Left ventricle myocardium superior (tissue), 1 donor: Measurements from ENCODE around the gene UBLCP1. TPM values are rescaled to one million over a fixed set of nuclear protein-coding genes. Genes with fewer than 3 reads are reported as not detected.

Experiments
- ATAC-seq: fragments of 200-7000 bp; cut with Tn5 transposase; one replicate; pipeline ENCODE4 v1.9.1; 2020; ENCODE audit warnings: mild to moderate bottlenecking, moderate library complexity
- DNase-seq: peaks from one replicate; pipeline ENCODE4 v3.0.0-alpha.2; 2020
- intact Hi-C: fragments of 100-400 bp; cut with micrococcal nuclease; formaldehyde crosslinking; loops from one replicate; pipeline ENCODE4 v1.11.0; 2022
- total RNA-seq: library from RNA; stranded (reverse); fragmentation: NEBNext Ultra II Directional; extraction: Animal tissue kit (Norgen Biotek cat#: 25700); gene quantifications from one replicate; pipeline ENCODE4 v1.2.1, GENCODE V29; 2021
- donor health status: DM: no; HTN: yes; CAD: no; lungs with severe emphysema.

The UBLCP1 gene
- total RNA-seq, 1 donor from 2014 or later = 13.8 TPM

DNA sequence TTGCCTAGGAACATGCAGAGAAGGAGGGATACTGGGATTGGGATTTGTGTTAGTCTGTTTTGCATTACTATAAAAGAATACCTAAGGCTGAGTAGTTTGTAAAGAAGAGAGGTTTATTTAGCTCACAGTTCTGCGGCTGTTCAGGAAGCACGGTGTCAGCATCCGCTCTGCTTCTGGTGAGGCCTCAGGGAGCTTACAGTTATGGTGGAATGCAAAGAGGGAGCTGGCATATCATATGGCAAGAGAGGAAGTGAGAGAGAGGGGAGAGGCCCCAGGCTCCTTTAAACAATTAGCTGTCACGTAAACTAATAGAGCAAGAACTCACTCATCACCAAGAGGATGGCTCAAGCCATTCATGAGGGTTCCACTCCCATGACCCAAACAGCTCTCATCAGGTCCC is 40.2 kb downstream of the UBLCP1 start:
- intact Hi-C loops = no loop called here
- DNase-seq = no peak
- ATAC-seq = no peak

- ATAC-seq (no peak), DNase-seq (no peak)
- intact Hi-C loops = no loop called here
Observed at GRCh38 chr5:159304961-159305595, 42.0 kb downstream of the UBLCP1 start.

GRCh38 chr5:159309689-159310433 is 46.8 kb downstream of the UBLCP1 start:
- intact Hi-C loops = no loop called here
- ATAC-seq (peak; percentile 38), DNase-seq (peak; percentile 37)

- ATAC-seq (no peak), DNase-seq (no peak)
- intact Hi-C loops = no loop called here
Observed at GRCh38 chr5:159310511-159310910, 47.4 kb downstream of the UBLCP1 start.

DNA sequence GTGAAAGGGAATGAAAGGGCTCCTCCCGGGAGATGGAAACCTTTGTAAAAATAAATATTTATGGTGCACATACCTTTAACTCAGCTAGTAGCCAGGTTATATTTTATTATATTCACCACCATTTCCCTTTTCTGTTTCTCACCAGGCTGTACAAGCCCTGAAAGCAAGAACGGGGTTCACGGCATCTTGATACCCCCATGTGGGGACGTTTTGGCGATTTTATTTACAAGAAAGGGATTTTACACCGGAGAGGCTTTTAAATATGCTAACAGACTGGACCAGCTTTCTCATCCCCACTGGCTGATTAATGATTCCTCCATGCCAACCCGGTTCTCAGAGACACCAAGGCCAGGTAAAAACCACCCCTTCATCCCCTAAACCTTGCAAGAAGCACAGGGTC is 48.0 kb downstream of the UBLCP1 start:
- DNase-seq (no peak), ATAC-seq (no peak)
- intact Hi-C loops = no loop called here

GRCh38 chr5:159313197-159313596 is 50.1 kb downstream of the UBLCP1 start:
- intact Hi-C loops = no loop called here
- DNase-seq (no peak), ATAC-seq (no peak)

GRCh38 chr5:159316519-159317383 is 53.7 kb downstream of the UBLCP1 start:
- no peak for ATAC-seq
- intact Hi-C loops = no loop called here
- DNase-seq = no peak

- ATAC-seq (no peak), DNase-seq (no peak)
- intact Hi-C loops = no loop called here
Observed at GRCh38 chr5:159317849-159318248, 54.8 kb downstream of the UBLCP1 start.

- no peak for DNase-seq
- intact Hi-C loops = no loop called here
- ATAC-seq = no peak
Observed at GRCh38 chr5:159318448-159318847, 55.4 kb downstream of the UBLCP1 start.

GRCh38 chr5:159319363-159319762 is 56.3 kb downstream of the UBLCP1 start:
- ATAC-seq (no peak), DNase-seq (no peak)
- intact Hi-C loops = no loop called here

DNA sequence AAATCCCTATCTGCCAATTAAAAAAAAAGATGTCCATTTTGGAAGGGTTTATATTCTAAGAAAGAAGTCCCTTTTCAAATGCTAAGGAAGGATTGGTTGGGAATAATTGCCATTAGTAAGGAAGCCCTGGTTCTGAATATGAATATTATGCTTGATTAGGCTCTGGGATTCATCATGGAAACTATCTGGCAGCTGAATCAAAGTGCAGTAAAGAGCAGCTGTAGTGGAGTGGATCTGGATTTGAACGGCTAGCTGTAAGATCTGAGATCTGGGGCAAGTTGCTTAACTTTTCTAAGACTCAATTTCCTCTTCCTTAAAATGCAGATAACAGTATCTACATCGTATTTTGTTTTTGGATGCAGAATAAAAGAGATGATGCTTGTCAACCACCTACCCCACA is 56.7 kb downstream of the UBLCP1 start:
- no peak for DNase-seq
- intact Hi-C loops = no loop called here
- no peak for ATAC-seq

DNA sequence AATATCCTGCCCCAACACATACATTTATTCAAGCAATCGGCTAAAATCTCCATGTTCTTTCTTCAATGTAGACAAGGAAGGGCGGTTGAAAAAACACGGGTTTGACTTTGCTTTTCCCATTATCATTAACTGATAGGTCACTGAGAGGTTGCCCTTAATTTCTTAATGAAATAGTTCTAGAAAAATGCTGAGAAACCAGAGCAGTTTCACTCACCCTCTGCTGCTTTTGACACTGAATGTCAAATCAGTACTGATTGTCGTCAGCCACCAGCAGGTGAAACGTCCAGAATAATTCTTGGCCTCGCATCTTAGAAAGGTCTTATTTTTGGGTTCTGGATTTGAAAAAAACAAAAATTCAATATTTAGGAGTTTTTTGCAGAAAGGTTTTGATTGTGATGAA is 59.1 kb downstream of the UBLCP1 start:
- DNase-seq (no peak), ATAC-seq (no peak)
- intact Hi-C loops = no loop called here

DNA sequence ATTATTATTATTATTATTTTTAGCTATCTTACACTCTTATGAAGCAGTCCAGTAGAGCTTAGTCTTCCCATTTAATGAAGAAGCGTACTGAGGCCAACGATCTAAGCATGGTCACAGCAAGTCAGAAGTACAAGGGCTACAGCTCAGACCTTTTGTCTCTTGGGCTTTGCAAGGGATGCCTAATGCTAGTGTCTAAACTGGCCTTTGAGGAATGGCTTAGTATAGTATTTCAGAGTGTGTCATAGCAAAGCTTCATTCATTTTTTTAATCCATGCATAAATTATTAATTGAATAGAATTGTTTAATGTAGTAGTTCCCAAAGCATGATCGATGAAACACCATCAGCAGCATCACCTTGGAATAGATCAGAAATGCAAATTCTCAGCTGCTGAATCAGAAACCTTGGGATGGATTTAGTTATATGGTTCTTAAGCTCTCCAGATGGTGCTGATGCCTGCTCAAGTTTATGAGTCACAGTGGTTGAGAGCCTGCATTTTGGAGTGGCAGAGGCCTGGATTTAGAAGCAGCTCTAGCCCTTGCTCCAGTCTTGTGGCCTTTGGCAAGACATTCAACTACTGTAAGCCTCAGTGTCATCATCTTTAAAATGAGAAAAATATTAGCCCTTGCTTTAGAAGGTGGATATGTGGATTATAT is 61.1 kb downstream of the UBLCP1 start:
- intact Hi-C loops = no loop called here
- DNase-seq (no peak), ATAC-seq (no peak)

- no peak for ATAC-seq
- intact Hi-C loops = no loop called here
- DNase-seq = no peak
Observed at GRCh38 chr5:159324986-159325385, 61.9 kb downstream of the UBLCP1 start.

- intact Hi-C loops = no loop called here
- ATAC-seq (no peak), DNase-seq (no peak)
Observed at GRCh38 chr5:159330131-159330800, 67.2 kb downstream of the UBLCP1 start, which contains the start of gene IL12B. TSS of gene IL12B (minus strand) at chr5:159330487. CDS start at chr5:159326782, 3,705 bp downstream.

DNA sequence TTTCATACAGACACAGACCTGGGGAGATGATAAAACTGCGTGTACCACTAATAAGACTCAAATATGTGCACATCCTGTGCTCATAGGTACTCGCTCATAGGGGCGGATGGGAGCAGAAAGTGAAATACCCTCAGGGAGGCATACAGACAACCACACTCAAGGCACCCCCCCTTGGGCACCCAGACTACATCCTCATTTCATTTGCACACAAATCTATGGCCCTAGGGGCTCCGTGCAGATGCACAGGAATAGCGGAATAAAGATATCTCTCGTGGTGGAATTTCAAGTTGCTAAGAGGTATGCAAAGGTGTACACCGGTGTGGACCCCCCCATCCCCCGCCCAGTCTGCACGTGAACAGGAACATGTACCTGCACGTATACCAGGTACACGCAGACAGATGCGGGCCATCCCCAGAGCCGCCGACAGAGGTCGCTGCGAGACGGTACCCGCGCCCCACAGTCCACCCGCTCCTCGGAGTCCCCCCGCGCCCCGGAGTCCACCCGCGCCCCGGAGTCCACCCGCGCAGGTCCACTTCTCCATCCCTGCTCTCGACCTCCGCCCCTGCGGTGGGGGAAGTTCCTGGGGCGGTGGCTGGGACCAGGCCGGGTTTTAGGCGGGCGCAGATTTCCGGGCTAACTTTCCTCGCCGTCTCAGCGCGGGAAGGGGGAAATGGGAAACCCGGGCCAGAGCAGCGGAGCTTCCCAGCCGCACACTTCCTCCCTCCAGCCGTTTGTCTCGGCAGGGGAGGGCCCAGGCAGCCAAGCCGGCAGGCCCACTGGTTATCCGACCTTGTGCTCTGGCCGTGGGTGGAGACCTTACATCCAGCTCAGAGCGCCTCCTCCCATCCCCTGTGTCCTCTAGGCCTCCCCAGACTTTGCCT is 68.2 kb downstream of the UBLCP1 start:
- ATAC-seq (peak; percentile 93), DNase-seq (peak; percentile 84)
- intact Hi-C loops = no loop called here

DNA sequence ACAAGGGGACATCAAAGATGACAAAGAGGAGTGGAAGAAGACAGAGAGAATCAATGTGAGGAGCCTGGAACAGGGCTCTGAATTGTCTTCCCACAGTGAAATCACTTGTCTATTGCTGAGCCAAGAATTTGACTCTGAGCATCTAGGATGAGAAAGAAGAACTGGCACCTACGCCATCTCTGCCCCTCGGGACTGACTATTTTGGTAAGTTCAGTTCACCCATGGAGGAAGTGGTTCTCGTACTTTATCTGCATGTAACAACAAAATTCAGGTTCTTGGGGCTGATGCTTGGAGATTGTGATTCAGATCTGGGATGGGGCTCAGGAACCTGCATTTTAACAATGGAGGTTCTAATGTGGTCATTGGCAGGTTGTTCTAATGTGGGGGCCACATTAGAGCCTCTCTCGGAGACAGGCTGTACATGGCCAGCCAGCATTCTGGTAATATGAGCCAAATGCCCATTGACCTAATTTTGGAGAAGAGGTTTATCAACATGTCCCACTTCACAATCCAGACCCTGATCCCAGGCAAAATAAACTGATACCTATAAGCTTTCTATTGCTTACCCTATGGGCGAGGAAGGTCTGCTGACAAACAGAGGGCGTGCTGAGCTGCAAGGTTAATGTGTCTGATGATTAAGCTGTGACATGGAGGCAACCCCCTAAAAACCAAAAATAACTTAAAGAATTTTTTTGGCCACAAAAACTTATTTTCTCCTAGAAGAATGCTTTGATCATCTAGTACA is 69.9 kb downstream of the UBLCP1 start:
- ATAC-seq (no peak), DNase-seq (no peak)
- intact Hi-C loops = no loop called here
